T-helper 1 cell (primary cell): Measurements from ENCODE around the gene SLC36A3.
"Not testable (repeated sequence)": the region's sequence is repeated elsewhere in the genome, so short reads cannot be mapped to it uniquely, and the experiment has no call there.

Experiments
- DNase-seq, 5 donors: peaks; one replicate each; pipeline ENCODE4 v3.0.0-alpha.2; 2012 to 2020
- total RNA-seq, 4 donors: gene quantifications; one replicate each; lab custom pipeline; 2026; lab: John Stamatoyannopoulos, UW

SLC36A3 gene
- total RNA-seq: 0 reads per million in 4 donors

- no peak for DNase-seq
These were observed at the start of gene SLC36A3 for GRCh38 chr5:151303666-151304065. SLC36A3 (minus strand) TSS chr5:151303766; CDS start chr5:151303354, 412 bp downstream.

GRCh38 chr5:151351671-151352070 is 48.1 kb upstream of the SLC36A3 start:
- DNase-seq: no peak

GRCh38 chr5:151348789-151349188 is 45.2 kb upstream of the SLC36A3 start:
- DNase-seq: no peak

- DNase-seq: no peak
These were observed 43.8 kb upstream of the SLC36A3 start, which contains the start of gene SLC36A2 for GRCh38 chr5:151347369-151347768. SLC36A2 (minus strand) TSS chr5:151347559; CDS start chr5:151347460, 99 bp downstream.

GRCh38 chr5:151345808-151346478 is 42.4 kb upstream of the SLC36A3 start:
- DNase-seq: no peak

GRCh38 chr5:151345187-151345807 is 41.7 kb upstream of the SLC36A3 start:
- no peak for DNase-seq

GRCh38 chr5:151344088-151344487 is 40.5 kb upstream of the SLC36A3 start:
- no peak for DNase-seq

- no peak for DNase-seq
These were observed 36.4 kb upstream of the SLC36A3 start for GRCh38 chr5:151340004-151340403.

- no peak for DNase-seq
These were observed 35.2 kb upstream of the SLC36A3 start for GRCh38 chr5:151338734-151339133.

GRCh38 chr5:151332857-151333256 is 29.3 kb upstream of the SLC36A3 start:
- no peak for DNase-seq

GRCh38 chr5:151328734-151329133 is 25.2 kb upstream of the SLC36A3 start:
- no peak for DNase-seq

GRCh38 chr5:151327585-151327984 is 24.0 kb upstream of the SLC36A3 start:
- no peak for DNase-seq

- DNase-seq: no peak
These were observed 22.7 kb upstream of the SLC36A3 start for GRCh38 chr5:151326266-151326665.

- DNase-seq: no peak
These were observed 16.9 kb upstream of the SLC36A3 start for GRCh38 chr5:151320481-151320880.

GRCh38 chr5:151318850-151319732 is 15.5 kb upstream of the SLC36A3 start:
- DNase-seq: no peak

- no peak for DNase-seq
These were observed 14.3 kb upstream of the SLC36A3 start for GRCh38 chr5:151317871-151318270.

GRCh38 chr5:151315998-151316597 is 12.5 kb upstream of the SLC36A3 start:
- peak in 2 of 5 donors; percentile 26 to 31 for DNase-seq

- no peak for DNase-seq
These were observed 9.8 kb upstream of the SLC36A3 start for GRCh38 chr5:151313357-151313756.

GRCh38 chr5:151312756-151313324 is 9.3 kb upstream of the SLC36A3 start:
- no peak for DNase-seq

GRCh38 chr5:151310932-151311331 is 7.4 kb upstream of the SLC36A3 start:
- no peak for DNase-seq

- not testable (repeated sequence) for DNase-seq
These were observed 6.3 kb upstream of the SLC36A3 start for GRCh38 chr5:151309821-151310220.

- not testable (repeated sequence) for DNase-seq
These were observed 5.7 kb upstream of the SLC36A3 start for GRCh38 chr5:151309266-151309665.
